ENCODE results near the gene MCRIP1.

GRCh38 chr17:81858170-81858966, 25.3 kb upstream of the MCRIP1 start:
- TF ChIP-seq KDM1A (IDR thresholded peaks at IDR 0.05), result no peak
- TF ChIP-seq FOXA1 (IDR thresholded peaks at IDR 0.05; ENCODE audit: borderline replicate concordance), result no peak
- no peak for TF ChIP-seq MYC (IDR thresholded peaks at IDR 0.05; ENCODE audit: low read depth, low read length)
- no peak for TF ChIP-seq MYC (CRISPR knock-in tag; IDR thresholded peaks at IDR 0.05; ENCODE audit: borderline replicate concordance, low read depth)
- TF ChIP-seq TBL1XR1 (IDR thresholded peaks at IDR 0.05; ENCODE audit: low read length in 2 of 2), result no peak
- no peak for TF ChIP-seq NRF1 (conservative IDR thresholded peaks at IDR 0.05 in 1 of 2, IDR thresholded peaks at IDR 0.05 in 1 of 2)

Data from K562 (cell line).